HL-60/S4 treated with retinoic acid at 250 ng/mL for 4 days and 3 days (cell line): ENCODE measurements around the gene TMEM98.
"Not testable (repeated sequence)": the region's sequence is repeated elsewhere in the genome, so short reads cannot be mapped to it uniquely, and the experiment has no call there.

ENCODE experiments used
- in situ Hi-C: fragments of 300-500 bp; cut with MboI; formaldehyde crosslinking; loops from 2 replicates; pipeline ENCODE4 v1.7.0; 2022; ENCODE audit warnings: low sequenced_read_pairs

The TMEM98 gene

DNA sequence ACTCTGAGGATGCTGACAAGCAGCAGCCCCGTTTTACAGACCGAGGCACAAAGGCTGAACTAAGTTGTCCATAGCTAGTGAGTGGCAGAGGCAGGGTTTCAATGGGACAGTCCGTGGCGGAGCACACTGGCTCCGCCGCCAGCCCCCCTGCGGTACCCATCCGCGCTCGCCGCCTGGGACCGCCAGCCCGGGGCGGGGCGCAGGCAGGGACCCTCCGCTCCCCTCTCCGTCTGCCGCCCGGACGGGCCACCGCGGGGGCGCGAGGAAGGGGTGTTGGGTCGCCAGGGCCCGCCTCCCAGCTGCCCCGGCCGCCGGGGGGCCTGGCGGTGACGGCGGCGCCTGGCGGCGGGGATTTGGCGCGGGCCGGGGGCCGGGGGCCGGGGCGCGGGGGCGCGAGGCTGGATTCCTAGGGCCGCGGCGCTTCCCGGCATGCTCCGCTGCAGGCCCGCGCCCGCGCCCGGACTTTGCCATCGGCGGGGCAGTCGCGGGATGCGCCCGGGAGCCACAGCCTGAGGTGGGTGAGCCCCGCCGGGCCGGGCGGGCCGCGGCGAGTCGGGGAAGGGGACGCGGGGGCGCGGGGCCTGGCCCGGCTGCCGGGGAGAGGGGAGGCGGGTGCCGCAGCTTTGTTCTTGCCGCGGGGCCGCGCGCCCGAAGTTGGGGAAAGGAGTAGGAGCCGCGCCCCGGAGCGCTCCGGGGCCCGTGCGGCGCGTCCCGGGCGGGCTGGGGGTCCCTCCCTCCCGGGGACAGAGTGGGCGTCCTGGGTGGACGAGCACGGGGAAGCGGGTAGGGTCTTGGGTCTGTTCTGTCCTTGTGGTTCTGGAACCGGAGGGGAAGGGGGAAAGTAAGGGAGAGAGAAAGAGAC, at the start of gene TMEM98:
TMEM98 (plus strand) TSS at position 430 of the 862 bp plus-strand sequence. CDS start 3,376 bp downstream, outside the sequence.
- in situ Hi-C loops: no loop called here

DNA sequence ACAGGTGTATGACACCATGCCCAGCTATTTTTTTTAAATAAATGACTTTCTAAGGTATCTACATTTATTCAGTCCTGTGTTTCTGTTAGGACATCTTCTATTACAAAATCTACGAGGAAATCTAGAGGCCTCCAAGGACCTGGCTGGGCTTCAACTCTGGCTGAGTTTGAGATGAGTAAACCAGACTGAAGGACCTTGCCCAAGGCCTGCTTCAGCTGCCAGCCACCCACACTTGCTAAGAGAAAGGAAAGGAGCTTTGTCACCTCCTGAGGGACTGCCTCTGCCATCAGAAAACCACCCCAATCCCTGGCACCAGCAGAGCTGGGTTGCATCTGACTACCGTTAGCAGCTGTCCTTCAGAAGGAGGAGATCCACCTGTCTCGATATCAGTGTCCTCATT, 49.7 kb upstream of the TMEM98 start:
- in situ Hi-C loops: no loop called here

- in situ Hi-C loops: no loop called here
Observed at GRCh38 chr17:32879134-32879533, 48.8 kb upstream of the TMEM98 start.

DNA sequence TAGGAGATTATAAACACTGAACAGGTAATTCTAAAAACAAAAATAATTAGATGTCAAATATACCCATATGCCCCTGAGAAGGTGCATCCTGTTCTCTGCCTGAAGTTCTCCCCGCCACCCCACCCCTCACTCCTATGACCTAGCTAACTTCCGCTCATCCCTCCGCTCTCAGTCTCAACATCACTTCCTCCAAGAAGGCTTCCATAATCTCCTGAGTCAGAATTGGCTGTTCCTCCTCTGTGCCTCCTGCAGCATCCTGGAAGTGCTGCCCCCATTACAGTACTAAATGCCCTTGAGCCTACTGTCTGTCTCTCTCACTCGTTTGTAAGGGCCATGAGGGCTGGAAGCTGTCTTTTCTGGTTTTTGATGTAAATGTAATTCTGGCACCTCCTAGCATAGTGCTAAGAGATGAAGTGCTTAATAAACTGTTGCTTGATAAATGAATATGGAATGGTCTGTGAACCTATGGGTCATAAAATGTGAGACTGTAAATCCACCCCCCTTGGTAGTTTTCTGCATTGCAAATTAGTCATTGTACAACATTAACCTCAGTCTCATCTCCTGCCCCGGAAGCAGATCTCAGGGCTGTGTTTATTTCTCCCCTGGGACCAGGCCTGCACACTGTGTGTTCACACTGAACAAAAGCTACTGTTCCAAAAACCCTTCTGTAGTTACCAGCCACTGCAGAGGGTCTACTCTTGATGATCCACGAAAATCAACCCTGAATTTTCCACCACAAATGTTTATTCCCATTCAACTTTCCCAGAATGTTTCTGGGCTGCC, 47.1 kb upstream of the TMEM98 start:
- in situ Hi-C loops: no loop called here

DNA sequence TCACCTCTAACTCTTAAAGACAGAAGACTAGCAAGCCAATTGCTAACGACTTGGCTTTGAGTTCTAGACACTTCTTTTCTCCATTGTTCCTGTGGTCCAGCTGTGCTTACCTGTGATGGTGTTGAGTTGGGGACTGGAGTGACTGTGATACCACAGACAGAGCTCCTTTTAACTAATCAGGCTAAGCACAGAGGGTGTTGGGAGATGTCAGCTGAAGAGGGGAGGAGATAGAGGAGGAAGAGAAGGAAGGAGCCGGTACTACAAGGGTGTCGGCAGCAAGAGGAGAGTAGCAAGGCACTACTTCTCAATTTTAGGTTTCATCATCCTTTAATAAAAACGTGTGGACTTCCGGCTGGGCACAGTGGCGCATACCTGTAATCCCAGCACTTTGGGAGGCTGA, 45.9 kb upstream of the TMEM98 start:
- in situ Hi-C loops: no loop called here

- in situ Hi-C loops: no loop called here
Observed at GRCh38 chr17:32882734-32883133, 45.2 kb upstream of the TMEM98 start.

DNA sequence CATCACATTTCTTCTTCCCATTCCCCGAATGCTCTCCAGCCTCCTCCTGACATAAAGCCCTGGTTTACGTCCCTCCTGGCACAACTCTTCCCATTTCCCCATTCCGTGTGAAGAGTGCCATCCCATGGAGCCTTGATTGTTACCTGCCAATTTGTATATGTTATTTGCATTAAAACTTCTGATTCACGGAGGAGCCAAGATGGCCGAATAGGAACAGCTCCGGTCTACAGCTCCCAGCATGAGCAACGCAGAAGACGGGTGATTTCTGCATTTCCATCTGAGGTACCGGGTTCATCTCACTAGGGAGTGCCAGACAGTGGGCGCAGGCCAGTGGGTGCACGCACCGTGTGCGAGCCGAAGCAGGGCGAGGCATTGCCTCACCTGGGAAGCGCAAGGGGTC, 41.0 kb upstream of the TMEM98 start:
- in situ Hi-C loops: not testable (repeated sequence)

- in situ Hi-C loops: not testable (repeated sequence)
Observed at GRCh38 chr17:32887410-32887809, 40.5 kb upstream of the TMEM98 start.

GRCh38 chr17:32894245-32894644, 33.7 kb upstream of the TMEM98 start:
- in situ Hi-C loops: no loop called here

DNA sequence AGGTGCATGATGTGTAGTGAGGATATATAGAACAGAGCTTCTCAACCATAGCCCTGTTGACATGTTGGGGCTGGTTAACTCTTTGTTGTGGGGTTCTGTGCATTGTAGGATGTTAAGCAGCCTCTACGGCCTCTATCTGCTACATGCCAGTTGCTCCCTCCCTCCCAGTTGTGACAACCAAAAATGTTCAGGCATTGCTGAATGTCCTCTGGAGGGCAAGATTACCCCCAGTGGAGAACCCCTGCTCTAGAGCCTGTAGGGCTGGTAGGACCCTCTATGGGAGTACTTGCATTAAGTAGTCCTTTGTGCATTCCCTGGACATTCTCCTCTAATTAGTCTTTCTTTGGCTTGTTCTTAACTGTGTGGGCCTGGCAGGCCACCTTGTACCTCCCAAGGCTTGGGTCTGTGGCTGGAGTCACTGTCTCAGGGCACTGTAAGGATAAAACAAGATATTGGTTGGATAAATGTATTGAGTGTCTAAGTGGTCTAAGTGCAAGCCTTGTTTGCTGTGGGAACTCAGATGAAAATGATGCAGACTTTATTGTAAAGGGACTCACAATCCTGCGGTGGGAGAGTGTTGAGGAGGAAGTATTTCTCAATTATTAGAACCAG, 31.2 kb upstream of the TMEM98 start:
- in situ Hi-C loops: no loop called here

GRCh38 chr17:32899236-32900013, 28.5 kb upstream of the TMEM98 start:
- in situ Hi-C loops: no loop called here

DNA sequence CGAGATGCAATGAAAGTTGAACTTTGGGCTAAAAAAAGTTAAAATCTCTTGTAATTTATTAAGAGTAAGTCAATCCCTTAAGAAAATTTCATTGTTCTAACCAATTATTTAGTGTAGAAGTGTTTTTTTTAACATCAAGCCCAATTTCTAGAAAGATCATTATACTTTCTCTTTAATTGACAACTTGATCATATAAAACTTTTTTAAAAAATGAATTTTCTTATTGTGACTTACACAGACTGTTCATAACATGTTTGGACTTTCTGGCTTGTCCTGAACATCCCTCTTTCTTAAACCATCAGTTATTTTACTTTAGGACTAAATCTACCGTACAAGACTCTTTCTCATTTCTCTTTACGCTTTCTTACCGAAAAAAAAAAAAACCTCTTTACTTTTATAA, 26.2 kb upstream of the TMEM98 start:
- in situ Hi-C loops: no loop called here

DNA sequence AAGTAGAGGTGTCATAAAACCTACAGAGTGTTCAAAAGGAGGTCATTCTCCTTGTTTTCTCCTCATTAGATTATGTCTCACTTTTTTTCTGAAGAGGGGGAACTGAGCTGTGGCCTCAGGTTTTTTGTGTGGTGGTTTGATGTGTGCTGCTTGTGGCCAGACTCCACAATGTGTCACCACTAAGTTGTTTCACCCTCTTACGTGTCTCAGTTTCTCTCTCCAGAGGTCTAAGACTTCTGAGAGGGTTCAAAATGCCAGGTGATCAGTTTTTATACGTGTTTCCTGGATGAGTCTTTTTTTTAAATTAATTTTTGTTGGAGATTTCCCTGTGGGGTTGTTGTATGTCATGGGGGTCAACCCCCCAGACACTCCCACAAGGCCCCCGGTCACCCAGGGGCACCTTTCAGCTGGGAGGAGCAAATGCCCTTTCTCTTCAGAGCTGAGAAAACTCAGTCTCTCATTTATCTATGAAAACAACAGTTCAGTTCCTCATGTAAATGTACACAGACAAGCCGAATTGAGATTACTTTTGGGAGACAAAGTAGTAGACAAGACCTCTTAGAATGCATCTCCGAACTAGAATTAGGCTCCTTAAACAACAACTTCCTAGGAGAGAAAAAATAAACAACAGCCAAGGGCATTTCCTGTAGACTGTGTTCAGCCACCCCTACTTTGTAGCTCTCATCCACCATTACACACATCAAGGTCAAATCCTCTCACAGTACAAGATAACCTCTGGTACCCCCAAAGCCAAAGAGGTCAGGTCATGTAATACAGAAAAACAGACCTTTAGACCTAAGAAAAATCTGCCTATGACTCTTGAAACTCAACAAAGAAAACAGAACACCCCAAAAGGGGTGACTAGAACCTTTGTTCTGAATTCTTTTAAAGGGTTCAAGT, 23.9 kb upstream of the TMEM98 start:
- in situ Hi-C loops: no loop called here

- in situ Hi-C loops: no loop called here
Observed at GRCh38 chr17:32904891-32905290, 23.1 kb upstream of the TMEM98 start.

- in situ Hi-C loops: no loop called here
Observed at GRCh38 chr17:32907583-32907982, 20.4 kb upstream of the TMEM98 start.

- in situ Hi-C loops: no loop called here
Observed at GRCh38 chr17:32909787-32910369, 18.1 kb upstream of the TMEM98 start.

GRCh38 chr17:32910769-32911168, 17.2 kb upstream of the TMEM98 start:
- in situ Hi-C loops: no loop called here

DNA sequence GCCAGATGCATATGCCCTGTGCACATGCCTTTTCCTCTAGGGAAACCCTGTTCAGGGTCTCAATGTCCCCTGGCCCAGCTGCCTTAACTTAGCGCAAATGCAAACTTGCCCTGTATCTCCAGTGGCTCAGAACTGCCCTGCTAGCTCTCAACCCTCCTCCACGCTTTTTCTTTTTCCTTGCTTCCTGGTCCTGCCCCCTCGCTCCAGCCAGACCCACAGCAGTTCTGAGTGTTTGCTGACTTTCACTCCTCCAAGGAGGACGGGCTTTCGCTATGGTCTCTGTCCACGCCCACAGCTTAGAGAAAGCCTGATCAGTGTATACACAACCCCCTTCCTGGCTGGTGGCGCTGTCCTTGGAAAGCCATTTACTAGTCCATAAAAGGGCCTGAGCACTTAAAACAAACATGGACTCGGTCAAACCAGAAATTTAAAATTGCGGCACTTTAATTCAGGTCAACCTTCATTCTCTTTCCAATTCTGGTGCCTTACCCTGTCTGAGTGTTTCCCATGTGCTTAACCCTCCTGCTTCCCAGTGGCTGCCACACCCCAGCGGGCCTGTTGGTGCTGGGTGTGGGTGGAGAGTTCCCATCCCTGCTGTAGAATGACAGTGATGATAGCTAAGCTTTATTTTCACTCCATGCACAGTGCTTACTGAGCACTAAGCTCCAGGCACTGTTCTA, 15.6 kb upstream of the TMEM98 start:
- in situ Hi-C loops: no loop called here

GRCh38 chr17:32913593-32913992, 14.4 kb upstream of the TMEM98 start:
- in situ Hi-C loops: no loop called here
